Measurements from ENCODE around the gene CLEC4F. TPM values are rescaled to one million over a fixed set of nuclear protein-coding genes. Genes with fewer than 3 reads are reported as not detected.

Gene CLEC4F
- total RNA-seq, 1 experiment from 2014 or later: not detected

GRCh38 chr2:70765507-70765906 lies 54.9 kb downstream of the CLEC4F start:
- ChIA-PET CTCF (no interaction called here), POLR2A (ENCODE audit: unreplicated experiment) (no interaction called here)
- TF ChIP-seq EZH2 (IDR thresholded peaks at IDR 0.05; ENCODE audit: low read depth): no peak
- TF ChIP-seq, protein P1, sequence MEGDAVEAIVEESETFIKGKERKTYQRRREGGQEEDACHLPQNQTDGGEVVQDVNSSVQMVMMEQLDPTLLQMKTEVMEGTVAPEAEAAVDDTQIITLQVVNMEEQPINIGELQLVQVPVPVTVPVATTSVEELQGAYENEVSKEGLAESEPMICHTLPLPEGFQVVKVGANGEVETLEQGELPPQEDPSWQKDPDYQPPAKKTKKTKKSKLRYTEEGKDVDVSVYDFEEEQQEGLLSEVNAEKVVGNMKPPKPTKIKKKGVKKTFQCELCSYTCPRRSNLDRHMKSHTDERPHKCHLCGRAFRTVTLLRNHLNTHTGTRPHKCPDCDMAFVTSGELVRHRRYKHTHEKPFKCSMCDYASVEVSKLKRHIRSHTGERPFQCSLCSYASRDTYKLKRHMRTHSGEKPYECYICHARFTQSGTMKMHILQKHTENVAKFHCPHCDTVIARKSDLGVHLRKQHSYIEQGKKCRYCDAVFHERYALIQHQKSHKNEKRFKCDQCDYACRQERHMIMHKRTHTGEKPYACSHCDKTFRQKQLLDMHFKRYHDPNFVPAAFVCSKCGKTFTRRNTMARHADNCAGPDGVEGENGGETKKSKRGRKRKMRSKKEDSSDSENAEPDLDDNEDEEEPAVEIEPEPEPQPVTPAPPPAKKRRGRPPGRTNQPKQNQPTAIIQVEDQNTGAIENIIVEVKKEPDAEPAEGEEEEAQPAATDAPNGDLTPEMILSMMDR (conservative IDR thresholded peaks at IDR 0.05): no peak
- Histone ChIP-seq H3K9me2 (ENCODE audit: insufficient read depth) (no peaks in the 10 kb centered on the region), H3K36me3 (ENCODE audit: low read depth) (no peaks in the 10 kb centered on the region), H3K79me2 (ENCODE audit: low read depth) (no peaks in the 10 kb centered on the region), H3K27ac (no peak overlapping the region), H3K4me3 (no peak overlapping the region), H3K4me2 (no peak overlapping the region), H3K4me1 (replicated peaks; ENCODE audit: insufficient read depth) (no peaks in the 10 kb centered on the region), H2AFZ (no peak overlapping the region), H3F3A (ENCODE audit: insufficient read depth, low read depth) (no peaks in the 10 kb centered on the region), H3K9me3 (ENCODE audit: insufficient read depth, low read depth) (no peaks in the 10 kb centered on the region), H3K27me3 (ENCODE audit: insufficient read depth, low read depth) (peaks cover 29% of the 10 kb centered on the region; the same call in 1 of the 2 replicates), H4K20me1 (ENCODE audit: insufficient read depth) (no peaks in the 10 kb centered on the region)
- no TSS peak for BruUV-seq (replicated peaks)
- DNase-seq: no peak
- intact Hi-C loops (cut with micrococcal nuclease; ENCODE audit: unreplicated experiment): no loop called here

DNA sequence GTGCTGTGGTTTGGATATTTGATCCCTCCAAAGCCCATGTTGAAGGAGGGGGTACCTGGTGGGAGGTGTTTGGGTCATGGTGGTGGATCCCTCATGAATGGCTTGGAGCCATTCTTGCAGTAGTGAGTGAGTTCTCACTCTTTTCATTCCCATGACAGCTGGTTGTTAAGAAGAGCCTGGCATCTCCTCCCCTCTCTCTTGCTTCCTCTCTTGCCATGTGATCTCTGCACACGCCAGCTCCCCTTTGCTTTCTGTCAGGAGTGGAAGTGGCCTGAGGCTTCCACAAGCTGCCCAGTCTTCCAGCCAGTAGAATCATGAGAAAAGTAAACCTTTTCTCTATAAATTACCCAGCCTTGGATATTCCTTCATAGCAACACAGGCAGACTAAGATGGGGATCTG lies 61.0 kb downstream of the CLEC4F start:
- DNase-seq: no peak
- Histone ChIP-seq H3F3A (ENCODE audit: insufficient read depth, low read depth) (no peaks in the 10 kb centered on the region), H4K20me1 (ENCODE audit: insufficient read depth) (no peaks in the 10 kb centered on the region), H3K9me2 (ENCODE audit: insufficient read depth) (no peaks in the 10 kb centered on the region), H3K27me3 (ENCODE audit: insufficient read depth, low read depth) (peaks cover 29% of the 10 kb centered on the region), H3K4me1 (replicated peaks; ENCODE audit: insufficient read depth) (no peaks in the 10 kb centered on the region), H2AFZ (no peak overlapping the region), H3K4me2 (no peak overlapping the region), H3K36me3 (ENCODE audit: low read depth) (no peaks in the 10 kb centered on the region), H3K27ac (no peak overlapping the region), H3K4me3 (no peak overlapping the region), H3K79me2 (ENCODE audit: low read depth) (no peaks in the 10 kb centered on the region), H3K9me3 (ENCODE audit: insufficient read depth, low read depth) (no peaks in the 10 kb centered on the region)
- no TSS peak for BruUV-seq (replicated peaks)
- ChIA-PET POLR2A (ENCODE audit: unreplicated experiment) (no interaction called here), CTCF (interaction anchor here (0.6 kb wide), 1 partner anchor 195 kb away, joined by 3 read pairs; no protein-coding TSS in a partner anchor)
- intact Hi-C loops (cut with micrococcal nuclease; ENCODE audit: unreplicated experiment): no loop called here
- TF ChIP-seq, protein P1 (conservative IDR thresholded peaks at IDR 0.05): no peak
- no peak for TF ChIP-seq EZH2 (IDR thresholded peaks at IDR 0.05; ENCODE audit: low read depth)

Other genes with a start within 250 kb of the CLEC4F start
- 3.5 and 3.8 TPM in 2 replicates for gene ADD2, start 52.4 kb downstream of the CLEC4F start, total RNA-seq (2021)
- not detected in 2 replicates for gene FIGLA, start 30.0 kb downstream of the CLEC4F start, total RNA-seq (2021)
- gene CD207, start 15.2 kb upstream of the CLEC4F start, total RNA-seq (2021): not detected in 2 replicates
- gene VAX2, start 80.0 kb upstream of the CLEC4F start, total RNA-seq (2021): 0.58 TPM in 1 of 2 replicates, not detected in the other
- gene ATP6V1B1, start 115.3 kb upstream of the CLEC4F start, total RNA-seq (2021): 7.8 and 13.9 TPM in 2 replicates
- not detected in 2 replicates for gene ANKRD53, start 158.0 kb upstream of the CLEC4F start, total RNA-seq (2021)
- 30.3 and 47.6 TPM in 2 replicates for gene TEX261, start 174.3 kb upstream of the CLEC4F start, total RNA-seq (2021)
- gene NAGK, start 248.0 kb upstream of the CLEC4F start, total RNA-seq (2021): 32.6 and 34.1 TPM in 2 replicates

Measured in PC-9 (cell line).